ENCODE data around the gene TNRC6B. TPM values are rescaled to one million over a fixed set of nuclear protein-coding genes. Genes with fewer than 3 reads are reported as not detected.
A peak's percentile ranks its signal among the peaks of the same experiment; 100 is the strongest.

Gene TNRC6B
- total and polyA plus RNA-seq, 5 experiments from 2014 or later = 67.3 to 142 (median 116) TPM

- Mint-ChIP-seq H3K4me3 (peak overlapping the region in 7 of 10 donors; percentile 20 to 79 (median 44)), H3K4me1 (peaks cover 42 to 76% (median 70%) of the 10 kb centered on the region in 4 donors), H3K27ac (peak overlapping the region; percentile 83 to 93 (median 90)), H3K27me3 (no peaks in the 10 kb centered on the region), H3K36me3 (peaks cover 0 to 4% (median 0%) of the 10 kb centered on the region in 3 donors), H3K9me3 (no peaks in the 10 kb centered on the region)
- POLR2A ChIA-PET = interaction anchor here (0.7 to 2.5 kb wide), 9 partner anchors 11 to 107 kb away, joined by 3 to 9 read pairs (median 6); partner anchors contain the start of gene SGSM3
- ATAC-seq = no peak
- no peak for DNase-seq
These were observed 206.2 kb downstream of the TNRC6B start for GRCh38 chr22:40383905-40384304.

- POLR2A ChIA-PET = interaction anchor here (0.9 to 2.5 kb wide), 11 partner anchors 9 to 341 kb away, joined by 3 to 11 read pairs (median 7); partner anchors contain the start of gene SGSM3
- peak; percentile 94 to 97 for ATAC-seq
- H3K36me3 Mint-ChIP-seq = peaks cover 0 to 6% (median 0%) of the 10 kb centered on the region in 3 donors
- no peaks in the 10 kb centered on the region for H3K27me3 Mint-ChIP-seq
- peak in 8 of 10 donors; percentile 20 to 73 (median 49) for DNase-seq
- peaks cover 38 to 71% (median 63%) of the 10 kb centered on the region in 4 donors for H3K4me1 Mint-ChIP-seq
- peak overlapping the region; percentile 89 to 98 (median 96) for H3K27ac Mint-ChIP-seq
- no peaks in the 10 kb centered on the region for H3K9me3 Mint-ChIP-seq
- H3K4me3 Mint-ChIP-seq = peak overlapping the region; percentile 73 to 89 (median 84)
These were observed 207.5 kb downstream of the TNRC6B start for GRCh38 chr22:40385036-40385782.

Other genes starting within 250 kb of the TNRC6B start
- gene TMA7B, start 217.5 kb upstream of the TNRC6B start, total RNA-seq = 10 to 100 TPM; 11.8 to 14.2 TPM
- gene TMA7B, start 217.5 kb upstream of the TNRC6B start, polyA plus RNA-seq = 1 to 10 TPM; 1.5 to 3.5 (median 2.8) TPM
- gene FAM83F, start 183.0 kb upstream of the TNRC6B start, total RNA-seq = 1 to 10 TPM in 1 of 2 experiments, under 1 TPM in 1; 0.41 to 1.2 TPM
- under 1 TPM in 2 of 3 donors, not detected in 1; 0.01 to 0.02 TPM for gene FAM83F, start 183.0 kb upstream of the TNRC6B start, polyA plus RNA-seq
- 10 to 100 TPM; 63.2 to 65.6 TPM for gene ADSL, start 168.6 kb downstream of the TNRC6B start, total RNA-seq
- gene ADSL, start 168.6 kb downstream of the TNRC6B start, polyA plus RNA-seq = 100 to 1,000 TPM in 1 of 3 donors, 10 to 100 TPM in 2; 97.0 to 130 (median 100.0) TPM
- 100 to 1,000 TPM; 117 to 118 TPM for gene SGSM3, start 192.7 kb downstream of the TNRC6B start, total RNA-seq
- gene SGSM3, start 192.7 kb downstream of the TNRC6B start, polyA plus RNA-seq = 10 to 100 TPM; 53.3 to 63.3 (median 62.0) TPM

All from naive thymus-derived CD8-positive, alpha-beta T cell (primary cell).